GM21786 (cell line): Measurements from ENCODE around the gene CYFIP1.

ENCODE experiments used
- ATAC-seq: cut with Tn5 transposase; IDR thresholded peaks from one replicate; pipeline ENCODE4 v1.9.1; 2021; ENCODE audit not compliant: unreplicated experiment

Gene CYFIP1

GRCh38 chr15:22823495-22824128 is 156.6 kb downstream of the CYFIP1 start:
- no peak for ATAC-seq

- ATAC-seq: no peak
Measured at GRCh38 chr15:22819651-22820050, 160.5 kb downstream of the CYFIP1 start.
